Measurements from ENCODE around the gene PDE4B. TPM values are rescaled to one million over a fixed set of nuclear protein-coding genes. Genes with fewer than 3 reads are reported as not detected.

Gene PDE4B
- total and polyA plus RNA-seq, 2 donors from 2014 or later: 2.0 to 8.7 TPM

- H3K27ac ChIP-seq (ENCODE audit: low read depth in 2 of 2, low read length in 2 of 2): no peak overlapping the region
- no peaks in the 10 kb centered on the region for H3K36me3 ChIP-seq (ENCODE audit: control insufficient read depth in 2 of 3, insufficient read depth in 3 of 3, low read length in 3 of 3)
- intact Hi-C loops (cut with DNase I): no loop called here
- H3K9ac ChIP-seq (ENCODE audit: low read length in 3 of 3): no peak overlapping the region
- TF ChIP-seq CTCF (IDR thresholded peaks at IDR 0.05; ENCODE audit: borderline replicate concordance, extremely low read depth, insufficient read depth): no peak
- no peaks in the 10 kb centered on the region for H3K27me3 ChIP-seq (ENCODE audit: control insufficient read depth, insufficient read depth, low read length)
- peaks cover 0 to 8% (median 6%) of the 10 kb centered on the region in 3 donors for H3K4me1 ChIP-seq (ENCODE audit: control insufficient read depth in 2 of 3, insufficient read depth in 2 of 3, low read depth in 1 of 3, low read length in 3 of 3)
- no peak overlapping the region for H3K4me3 ChIP-seq (ENCODE audit: low read length in 3 of 3)
- DNase-seq (no peak), FAIRE-seq (no peak)
- no peaks in the 10 kb centered on the region for H3K9me3 ChIP-seq (ENCODE audit: control insufficient read depth in 2 of 3, insufficient read depth in 1 of 3, low read length in 3 of 3)
Measured at GRCh38 chr1:66274634-66275033, 481.9 kb downstream of the PDE4B start.

GRCh38 chr1:66275083-66275482 is 482.4 kb downstream of the PDE4B start:
- H3K27me3 ChIP-seq (ENCODE audit: control insufficient read depth, insufficient read depth, low read length): no peaks in the 10 kb centered on the region
- no peak for FAIRE-seq
- no peaks in the 10 kb centered on the region for H3K36me3 ChIP-seq (ENCODE audit: control insufficient read depth in 2 of 3, insufficient read depth in 3 of 3, low read length in 3 of 3)
- H3K27ac ChIP-seq (ENCODE audit: low read depth in 2 of 2, low read length in 2 of 2): no peak overlapping the region
- no peak overlapping the region for H3K4me3 ChIP-seq (ENCODE audit: low read length in 3 of 3)
- H3K9ac ChIP-seq (ENCODE audit: low read length in 3 of 3): no peak overlapping the region
- no peak for DNase-seq
- peaks cover 0 to 8% (median 6%) of the 10 kb centered on the region in 3 donors for H3K4me1 ChIP-seq (ENCODE audit: control insufficient read depth in 2 of 3, insufficient read depth in 2 of 3, low read depth in 1 of 3, low read length in 3 of 3)
- no peak for TF ChIP-seq CTCF (IDR thresholded peaks at IDR 0.05; ENCODE audit: borderline replicate concordance, extremely low read depth, insufficient read depth)
- intact Hi-C loops (cut with DNase I): no loop called here
- no peaks in the 10 kb centered on the region for H3K9me3 ChIP-seq (ENCODE audit: control insufficient read depth in 2 of 3, insufficient read depth in 1 of 3, low read length in 3 of 3)

DNA sequence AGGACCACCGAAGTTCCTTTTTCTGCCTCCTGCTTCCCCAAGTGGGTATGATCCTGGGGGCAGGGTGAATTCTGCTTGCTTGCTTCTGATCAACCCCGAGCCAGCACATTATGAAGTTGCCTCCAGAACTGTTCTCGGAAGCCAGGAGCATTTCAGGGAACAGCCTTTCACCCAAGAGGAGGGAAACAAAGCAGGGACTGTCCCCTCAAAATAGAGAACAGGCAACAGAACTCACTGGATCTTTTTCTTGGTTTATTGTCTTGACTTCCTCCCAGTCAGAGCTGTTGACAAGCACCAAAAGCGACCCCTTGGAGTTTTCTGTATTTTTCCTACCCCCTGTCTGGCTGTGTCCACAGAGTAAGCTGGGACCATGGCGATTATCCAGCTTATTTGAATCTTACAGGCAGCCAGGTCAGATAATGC is 482.9 kb downstream of the PDE4B start:
- H3K27me3 ChIP-seq (ENCODE audit: control insufficient read depth, insufficient read depth, low read length): no peaks in the 10 kb centered on the region
- no peak overlapping the region for H3K27ac ChIP-seq (ENCODE audit: low read depth in 2 of 2, low read length in 2 of 2)
- no peak for TF ChIP-seq CTCF (IDR thresholded peaks at IDR 0.05; ENCODE audit: borderline replicate concordance, extremely low read depth, insufficient read depth)
- FAIRE-seq (no peak), DNase-seq (no peak)
- H3K9ac ChIP-seq (ENCODE audit: low read length in 3 of 3): no peak overlapping the region
- no peaks in the 10 kb centered on the region for H3K9me3 ChIP-seq (ENCODE audit: control insufficient read depth in 2 of 3, insufficient read depth in 1 of 3, low read length in 3 of 3)
- intact Hi-C loops (cut with DNase I): no loop called here
- H3K4me3 ChIP-seq (ENCODE audit: low read length in 3 of 3): no peak overlapping the region
- peaks cover 0 to 8% (median 6%) of the 10 kb centered on the region in 3 donors for H3K4me1 ChIP-seq (ENCODE audit: control insufficient read depth in 2 of 3, insufficient read depth in 2 of 3, low read depth in 1 of 3, low read length in 3 of 3)
- no peaks in the 10 kb centered on the region for H3K36me3 ChIP-seq (ENCODE audit: control insufficient read depth in 2 of 3, insufficient read depth in 3 of 3, low read length in 3 of 3)

- TF ChIP-seq CTCF (IDR thresholded peaks at IDR 0.05; ENCODE audit: borderline replicate concordance, extremely low read depth, insufficient read depth): no peak
- no peak for FAIRE-seq
- no peak overlapping the region for H3K27ac ChIP-seq (ENCODE audit: low read depth in 2 of 2, low read length in 2 of 2)
Measured at GRCh38 chr1:66276218-66276617, 483.5 kb downstream of the PDE4B start.

More at GRCh38 chr1:66276218-66276617, 483.5 kb downstream of the PDE4B start:
- no peaks in the 10 kb centered on the region for H3K27me3 ChIP-seq (ENCODE audit: control insufficient read depth, insufficient read depth, low read length)
- no peaks in the 10 kb centered on the region for H3K36me3 ChIP-seq (ENCODE audit: control insufficient read depth in 2 of 3, insufficient read depth in 3 of 3, low read length in 3 of 3)
- intact Hi-C loops (cut with DNase I): no loop called here
- no peak overlapping the region for H3K9ac ChIP-seq (ENCODE audit: low read length in 3 of 3)
- no peaks in the 10 kb centered on the region for H3K9me3 ChIP-seq (ENCODE audit: control insufficient read depth in 2 of 3, insufficient read depth in 1 of 3, low read length in 3 of 3)
- H3K4me3 ChIP-seq (ENCODE audit: low read length in 3 of 3): no peak overlapping the region
- H3K4me1 ChIP-seq (ENCODE audit: control insufficient read depth in 2 of 3, insufficient read depth in 2 of 3, low read depth in 1 of 3, low read length in 3 of 3): peaks cover 0 to 8% (median 6%) of the 10 kb centered on the region in 3 donors
- no peak for DNase-seq

All from kidney (tissue), 14 donors.